NCI-H2196 treated with DMSO at 0.1 percent for 48 hours (cell line): ENCODE measurements around the gene DDIAS.
"Not testable (repeated sequence)": the region's sequence is repeated elsewhere in the genome, so short reads cannot be mapped to it uniquely, and the experiment has no call there.

Experiments
- DNase-seq: peaks from one replicate; lab custom pipeline; 2025; ENCODE audit not compliant: unreplicated experiment; lab: John Stamatoyannopoulos, UW

DDIAS gene, protein sequence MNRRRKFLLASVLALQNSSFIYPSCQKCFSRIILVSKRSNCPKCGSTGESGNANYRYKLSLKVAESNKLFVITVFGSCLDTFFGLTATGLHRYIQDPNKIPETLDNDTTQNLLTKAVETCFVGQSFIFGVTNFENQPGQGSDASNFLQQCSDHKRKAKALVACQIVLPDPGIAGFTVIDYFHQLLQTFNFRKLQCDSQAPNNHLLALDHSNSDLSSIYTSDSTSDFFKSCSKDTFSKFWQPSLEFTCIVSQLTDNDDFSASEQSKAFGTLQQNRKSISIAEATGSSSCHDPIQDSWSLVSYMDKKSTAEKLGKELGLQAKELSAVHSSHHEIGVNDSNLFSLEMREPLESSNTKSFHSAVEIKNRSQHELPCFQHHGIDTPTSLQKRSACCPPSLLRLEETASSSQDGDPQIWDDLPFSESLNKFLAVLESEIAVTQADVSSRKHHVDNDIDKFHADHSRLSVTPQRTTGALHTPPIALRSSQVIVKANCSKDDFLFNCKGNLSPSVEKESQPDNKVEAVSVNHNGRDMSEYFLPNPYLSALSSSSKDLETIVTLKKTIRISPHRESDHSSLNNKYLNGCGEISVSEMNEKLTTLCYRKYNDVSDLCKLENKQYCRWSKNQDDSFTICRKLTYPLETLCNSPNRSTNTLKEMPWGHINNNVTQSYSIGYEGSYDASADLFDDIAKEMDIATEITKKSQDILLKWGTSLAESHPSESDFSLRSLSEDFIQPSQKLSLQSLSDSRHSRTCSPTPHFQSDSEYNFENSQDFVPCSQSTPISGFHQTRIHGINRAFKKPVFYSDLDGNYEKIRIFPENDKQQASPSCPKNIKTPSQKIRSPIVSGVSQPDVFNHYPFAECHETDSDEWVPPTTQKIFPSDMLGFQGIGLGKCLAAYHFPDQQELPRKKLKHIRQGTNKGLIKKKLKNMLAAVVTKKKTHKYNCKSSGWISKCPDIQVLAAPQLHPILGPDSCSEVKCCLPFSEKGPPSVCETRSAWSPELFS

GRCh38 chr11:82901165-82901921, at the start of gene DDIAS:
TSS of gene DDIAS (plus strand) at chr11:82901736. CDS start at chr11:82914739, 13,003 bp downstream.
- peak; percentile 97 for DNase-seq

DNA sequence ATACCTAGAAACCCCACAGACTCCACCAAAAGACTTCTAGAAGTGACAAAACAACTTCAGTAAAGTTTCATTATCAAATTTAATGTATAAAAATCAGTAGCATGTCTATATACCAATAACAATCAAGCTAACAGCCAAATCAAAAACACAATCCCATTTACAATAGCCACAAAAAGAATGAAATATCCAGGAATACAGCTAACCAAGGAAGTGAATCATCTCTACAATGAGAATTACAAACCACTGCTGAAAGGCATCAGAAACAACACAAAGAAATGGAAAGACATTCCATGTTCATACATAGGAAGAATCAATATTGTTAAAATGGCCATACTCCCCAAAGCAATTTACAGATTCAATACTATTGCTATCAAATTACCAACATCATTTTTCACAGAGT, 47.3 kb upstream of the DDIAS start:
- no peak for DNase-seq

GRCh38 chr11:82854916-82855315, 46.6 kb upstream of the DDIAS start:
- DNase-seq, result not testable (repeated sequence)

DNA sequence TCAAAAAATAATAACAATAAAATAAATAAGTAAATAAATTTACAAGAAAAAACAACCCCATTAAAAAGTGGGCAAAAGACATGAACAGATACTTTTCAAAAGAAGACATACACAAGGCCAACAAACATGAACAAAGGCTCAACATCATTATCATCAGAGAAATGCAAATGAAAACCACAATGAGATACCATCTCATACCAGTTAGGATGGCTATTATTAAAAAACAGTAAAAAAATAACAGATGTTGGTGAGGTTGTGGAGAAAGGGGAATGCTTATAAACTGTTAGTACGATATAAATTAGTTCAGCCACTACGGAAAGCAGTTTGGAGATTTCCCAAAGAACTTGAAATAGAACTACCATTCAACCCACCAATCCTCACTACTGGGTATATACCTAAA, 45.9 kb upstream of the DDIAS start:
- DNase-seq, result no peak

DNA sequence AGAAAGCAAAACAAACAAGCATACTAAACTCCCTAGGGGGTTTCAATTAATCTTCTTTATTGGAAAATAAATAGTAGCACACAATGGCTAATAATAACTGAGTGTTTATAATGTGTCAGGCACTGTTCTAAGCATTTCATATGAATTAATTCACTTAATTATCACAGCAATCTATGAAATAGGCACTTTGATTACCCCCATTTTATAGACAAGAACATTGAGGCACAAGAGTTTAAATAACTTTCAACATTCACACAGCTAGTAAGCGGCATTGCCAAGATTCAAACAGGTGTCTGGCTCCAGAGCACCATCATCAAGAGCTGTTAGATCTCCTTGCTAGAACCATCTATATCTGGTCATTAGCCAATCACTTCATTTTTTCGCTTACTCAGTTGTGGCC, 44.4 kb upstream of the DDIAS start:
- DNase-seq, result no peak

DNA sequence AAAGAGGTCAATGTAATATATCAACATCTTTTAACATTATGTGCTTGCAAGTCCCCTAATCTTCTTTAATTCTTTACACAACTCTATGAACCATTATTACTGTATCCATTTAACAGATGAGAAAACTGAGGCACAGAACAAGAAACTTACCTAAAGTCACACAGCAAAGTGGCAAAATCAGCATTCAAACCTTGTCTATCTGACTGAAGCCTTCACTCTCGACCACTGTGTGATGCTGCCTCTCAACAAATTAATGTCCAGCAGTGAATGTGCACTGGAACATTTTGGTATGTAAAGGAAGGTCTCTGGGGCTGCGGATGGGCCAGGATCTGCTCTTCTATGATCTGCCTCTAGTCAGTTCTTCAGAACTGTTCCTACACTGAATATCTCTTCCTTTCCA, 43.4 kb upstream of the DDIAS start:
- no peak for DNase-seq

DNA sequence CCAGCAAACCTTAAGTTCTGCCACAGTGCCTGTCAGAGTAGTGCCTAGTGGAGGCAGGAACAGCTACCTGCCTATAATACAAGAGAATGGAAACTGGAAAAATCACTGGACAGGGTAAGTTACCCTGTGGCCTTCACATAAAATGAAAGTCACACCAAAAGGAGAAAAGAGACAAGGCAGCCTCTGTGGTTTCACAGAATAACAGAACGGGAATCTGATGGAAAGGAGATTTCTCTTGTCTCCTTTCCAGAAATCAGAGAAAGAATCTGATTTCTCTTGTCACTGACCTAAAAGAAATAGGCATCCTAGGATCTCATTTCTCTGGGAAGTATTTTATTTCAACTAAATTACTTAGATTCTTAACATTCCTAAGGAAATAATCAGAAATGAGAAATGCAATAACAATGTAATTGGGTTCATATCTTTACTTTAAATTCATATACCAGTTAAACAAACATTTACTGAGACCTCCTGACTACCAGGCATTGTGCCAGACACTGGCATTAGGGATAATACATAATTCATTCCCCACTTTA, 42.9 kb upstream of the DDIAS start:
- no peak for DNase-seq

DNA sequence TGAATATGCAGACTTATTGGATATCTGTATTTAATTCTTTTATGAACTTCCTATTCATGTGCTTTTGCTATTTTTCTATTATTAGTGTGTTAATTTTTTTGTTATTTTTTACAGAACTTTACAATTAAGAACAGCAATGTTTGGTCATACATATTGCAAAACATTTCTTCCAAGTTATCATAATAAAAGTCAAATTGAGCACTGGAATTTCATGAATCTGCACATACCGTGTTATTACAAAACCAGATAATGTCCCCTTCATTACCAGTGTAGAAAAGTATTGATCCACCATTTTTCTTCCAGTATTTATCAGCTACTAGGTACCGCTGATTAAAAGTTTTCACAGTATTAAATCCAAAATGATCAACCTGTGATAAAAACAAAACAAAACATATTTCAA, 41.8 kb upstream of the DDIAS start:
- no peak for DNase-seq

GRCh38 chr11:82862379-82862778, 39.2 kb upstream of the DDIAS start:
- DNase-seq, result no peak

DNA sequence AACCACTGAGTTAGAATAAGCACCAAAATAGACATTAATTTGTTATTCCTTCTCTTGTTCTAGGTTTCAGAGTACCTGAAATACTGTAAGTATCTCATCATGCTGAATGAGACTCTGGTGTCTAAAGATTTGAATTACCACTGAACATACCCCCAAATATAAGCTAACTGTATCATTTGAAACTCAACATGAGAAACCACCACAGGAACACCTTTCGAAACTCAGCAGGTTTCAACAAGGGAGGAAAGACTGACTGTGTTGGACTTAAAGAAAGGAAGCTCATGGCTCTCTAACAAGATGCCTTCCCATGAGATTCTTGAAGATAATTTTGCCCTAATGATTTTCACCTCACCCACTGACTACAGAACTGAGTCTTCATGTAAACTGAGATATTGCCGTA, 38.3 kb upstream of the DDIAS start:
- no peak for DNase-seq

- no peak for DNase-seq
Observed at GRCh38 chr11:82864268-82864667, 37.3 kb upstream of the DDIAS start.

DNA sequence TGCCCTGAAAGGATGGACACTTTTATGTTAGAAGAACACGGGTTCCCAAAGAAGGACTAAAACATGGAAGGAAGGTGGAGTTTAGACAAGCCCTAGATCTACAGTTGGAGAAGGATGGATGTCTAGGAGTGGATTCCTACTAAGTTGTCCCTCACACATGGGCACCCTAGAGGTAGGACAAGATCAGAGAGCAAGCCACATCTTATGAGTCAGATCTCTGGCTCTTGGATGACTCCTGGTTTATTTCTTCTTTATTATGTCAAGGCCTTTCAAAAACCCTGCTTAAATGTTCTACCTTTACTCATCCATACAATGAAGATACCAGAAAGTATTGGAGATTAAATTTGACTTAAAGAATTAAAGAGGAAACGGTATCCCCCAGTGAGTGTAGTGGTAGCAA, 35.7 kb upstream of the DDIAS start:
- no peak for DNase-seq

DNA sequence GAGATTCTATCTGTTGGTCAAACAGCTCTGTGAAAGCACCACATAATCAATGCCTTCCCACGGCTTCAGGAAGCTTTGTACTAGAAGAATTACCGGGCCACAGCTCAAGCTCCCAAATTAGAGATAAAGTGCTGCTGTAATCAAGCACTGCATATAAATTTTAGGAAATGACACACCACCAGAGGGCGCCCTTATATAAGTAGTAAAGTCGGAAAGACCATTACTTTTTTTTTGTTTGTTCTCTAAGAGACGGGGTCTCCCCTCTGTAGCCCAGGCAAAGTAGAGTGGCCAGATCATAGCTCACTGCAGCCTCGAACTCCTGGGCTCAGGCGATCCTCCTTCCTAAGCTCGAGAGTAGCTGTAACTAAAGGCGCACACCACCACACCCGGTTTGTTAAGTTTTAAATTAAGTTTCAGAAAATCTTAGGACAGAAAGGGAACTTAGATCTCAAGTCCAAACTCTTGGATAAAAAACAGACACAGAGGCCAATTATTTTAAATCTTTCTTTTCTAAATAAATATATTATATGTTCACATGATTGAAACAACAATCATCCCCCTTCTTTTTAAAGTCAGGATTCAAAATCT, 33.9 kb upstream of the DDIAS start:
- peak; percentile 68 for DNase-seq

DNA sequence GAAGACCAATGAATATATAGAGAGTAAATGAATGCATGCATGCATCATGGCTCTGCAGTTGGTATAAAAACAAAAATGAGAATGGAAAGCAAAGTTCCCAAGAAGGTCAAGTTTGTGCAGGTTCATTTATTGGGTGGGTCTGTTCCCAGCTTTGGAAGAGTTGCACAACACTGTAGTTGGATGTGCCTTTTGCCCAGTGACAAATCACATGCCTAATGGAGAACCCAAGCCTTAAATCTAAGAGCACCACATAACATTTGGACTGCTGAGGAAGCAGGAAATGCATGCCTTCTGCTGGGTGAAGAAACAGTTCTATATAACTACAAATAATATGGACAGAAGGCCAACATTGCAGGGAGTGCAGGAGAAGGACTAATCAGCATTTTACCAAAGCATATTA, 31.9 kb upstream of the DDIAS start:
- no peak for DNase-seq

DNA sequence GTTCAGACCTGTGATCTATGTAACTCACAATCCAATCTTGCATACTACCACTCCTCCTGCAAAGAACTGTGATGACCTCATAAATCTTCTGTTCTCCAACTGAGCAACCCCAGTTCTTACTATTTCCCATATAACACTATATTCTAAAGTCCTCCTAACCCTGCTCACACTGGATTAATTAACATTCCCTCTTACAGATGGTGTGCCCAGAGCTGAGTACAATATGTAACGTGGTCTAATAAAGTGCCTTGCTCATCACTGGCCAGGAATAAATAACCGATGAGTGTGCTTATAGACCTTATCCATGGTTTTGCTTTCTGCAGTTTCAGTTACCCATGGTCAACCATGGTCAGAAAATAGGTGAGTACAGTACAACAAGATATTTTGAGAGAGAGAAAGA, 29.9 kb upstream of the DDIAS start:
- DNase-seq, result no peak

GRCh38 chr11:82872377-82873150, 29.0 kb upstream of the DDIAS start:
- no peak for DNase-seq

DNA sequence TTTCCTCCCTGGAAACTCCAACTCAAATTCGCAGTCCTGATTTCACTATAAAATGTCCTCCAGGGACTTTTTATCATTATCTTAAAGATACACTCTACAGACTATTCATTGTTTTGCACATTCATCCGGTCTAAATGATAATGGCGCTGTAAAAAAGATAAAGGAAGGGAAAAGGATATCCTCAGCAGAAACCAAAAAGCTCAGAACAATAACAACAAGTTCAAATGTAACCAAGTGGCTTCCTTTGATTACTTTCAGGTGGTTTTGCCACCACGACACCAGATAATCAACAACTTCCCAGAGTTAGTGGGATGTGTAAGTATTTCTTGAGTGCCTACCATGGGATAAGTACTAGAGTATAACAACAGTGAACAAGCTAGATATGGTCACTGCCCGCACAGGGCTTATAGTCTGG, 27.6 kb upstream of the DDIAS start:
- no peak for DNase-seq

GRCh38 chr11:82874646-82875523, 26.7 kb upstream of the DDIAS start:
- DNase-seq, result no peak

GRCh38 chr11:82883853-82884252, 17.7 kb upstream of the DDIAS start:
- no peak for DNase-seq
